ENCODE measurements around the gene SPIRE1. TPM values are rescaled to one million over a fixed set of nuclear protein-coding genes. Genes with fewer than 3 reads are reported as not detected.

The SPIRE1 gene
- total RNA-seq, 4 donors from 2014 or later: 55.5 to 72.5 (median 60.4) TPM

DNA sequence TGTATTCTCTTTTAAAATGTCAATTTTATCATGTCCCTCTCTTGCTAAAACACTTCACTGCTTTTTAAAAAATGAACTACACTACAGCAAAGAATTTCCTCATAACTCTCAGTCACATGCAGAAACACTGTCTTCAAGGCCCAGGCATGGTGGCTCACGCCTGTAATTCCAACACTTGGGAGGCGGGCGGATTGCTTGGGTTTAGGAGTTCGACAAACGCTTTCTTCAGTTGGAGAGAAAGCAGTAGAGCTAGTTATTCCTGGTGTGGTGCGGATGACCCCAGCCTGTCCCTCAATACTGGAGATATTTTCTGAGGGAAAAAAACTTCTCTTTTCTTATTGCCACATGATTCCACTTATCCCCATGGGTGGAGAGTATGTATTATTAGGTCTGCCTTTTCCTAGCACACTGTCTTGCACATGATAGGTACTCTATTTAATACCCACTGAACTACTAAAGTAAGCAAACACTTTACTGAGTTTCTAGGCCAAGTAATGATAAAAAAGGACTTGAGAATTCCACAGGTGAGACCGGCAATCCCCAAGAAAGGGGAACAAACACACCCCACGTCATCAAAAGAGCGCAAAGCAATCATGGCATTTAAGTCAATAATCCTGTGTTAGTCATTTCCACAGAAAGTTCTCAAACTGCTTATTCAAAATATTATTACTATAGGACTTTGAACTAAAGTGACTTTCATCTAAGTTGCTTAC is 77.1 kb downstream of the SPIRE1 start:
- Histone ChIP-seq H3K4me3 (no peak overlapping the region), H3K4me1 (no peaks in the 10 kb centered on the region), H3K9me3 (peaks cover 0 to 7% (median 0%) of the 10 kb centered on the region in 4 donors), H3K27ac (no peak overlapping the region), H3K36me3 (no peaks in the 10 kb centered on the region), H3K27me3 (no peaks in the 10 kb centered on the region)
- no peak for TF ChIP-seq POLR2A (IDR thresholded peaks at IDR 0.05)
- TF ChIP-seq EP300 (IDR thresholded peaks at IDR 0.05): no peak
- TF ChIP-seq, protein P1, sequence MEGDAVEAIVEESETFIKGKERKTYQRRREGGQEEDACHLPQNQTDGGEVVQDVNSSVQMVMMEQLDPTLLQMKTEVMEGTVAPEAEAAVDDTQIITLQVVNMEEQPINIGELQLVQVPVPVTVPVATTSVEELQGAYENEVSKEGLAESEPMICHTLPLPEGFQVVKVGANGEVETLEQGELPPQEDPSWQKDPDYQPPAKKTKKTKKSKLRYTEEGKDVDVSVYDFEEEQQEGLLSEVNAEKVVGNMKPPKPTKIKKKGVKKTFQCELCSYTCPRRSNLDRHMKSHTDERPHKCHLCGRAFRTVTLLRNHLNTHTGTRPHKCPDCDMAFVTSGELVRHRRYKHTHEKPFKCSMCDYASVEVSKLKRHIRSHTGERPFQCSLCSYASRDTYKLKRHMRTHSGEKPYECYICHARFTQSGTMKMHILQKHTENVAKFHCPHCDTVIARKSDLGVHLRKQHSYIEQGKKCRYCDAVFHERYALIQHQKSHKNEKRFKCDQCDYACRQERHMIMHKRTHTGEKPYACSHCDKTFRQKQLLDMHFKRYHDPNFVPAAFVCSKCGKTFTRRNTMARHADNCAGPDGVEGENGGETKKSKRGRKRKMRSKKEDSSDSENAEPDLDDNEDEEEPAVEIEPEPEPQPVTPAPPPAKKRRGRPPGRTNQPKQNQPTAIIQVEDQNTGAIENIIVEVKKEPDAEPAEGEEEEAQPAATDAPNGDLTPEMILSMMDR (IDR thresholded peaks at IDR 0.05): no peak
- DNase-seq (ENCODE audit: low spot score in 2 of 2): no peak
- 89 to 96% methylated on average over 9 of the region's 9 CpGs for WGBS, 2 donors

DNA sequence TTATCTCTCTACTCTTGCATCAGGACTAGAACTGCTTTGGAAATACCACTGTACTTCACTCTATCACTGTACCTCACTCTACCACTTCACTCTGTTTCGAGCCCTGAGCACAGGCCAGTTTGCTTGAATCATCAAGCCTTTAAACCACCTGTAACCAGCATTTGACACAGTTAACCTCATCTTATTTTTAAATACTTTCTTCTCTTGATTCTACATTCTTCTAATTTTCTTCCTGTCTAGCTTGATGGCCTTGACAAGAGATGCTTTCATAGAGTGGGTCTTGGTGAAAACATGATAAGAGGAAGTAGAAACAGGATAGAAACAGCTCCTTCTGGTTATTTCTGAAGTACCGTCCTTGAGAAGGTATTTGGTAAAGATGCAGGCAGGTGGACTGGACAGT is 78.1 kb downstream of the SPIRE1 start:
- no peaks in the 10 kb centered on the region for H3K27me3 ChIP-seq
- 43 to 86% methylated on average over 2 of the region's 2 CpGs for WGBS, 2 donors
- peaks cover 0 to 4% (median 0%) of the 10 kb centered on the region in 4 donors for H3K4me1 ChIP-seq
- H3K27ac ChIP-seq: no peak overlapping the region
- H3K4me3 ChIP-seq: no peak overlapping the region
- no peak for DNase-seq (ENCODE audit: low spot score in 2 of 2)
- TF ChIP-seq, protein P1 (IDR thresholded peaks at IDR 0.05): no peak
- TF ChIP-seq POLR2A (IDR thresholded peaks at IDR 0.05): no peak
- TF ChIP-seq EP300 (IDR thresholded peaks at IDR 0.05): no peak
- H3K36me3 ChIP-seq: no peaks in the 10 kb centered on the region
- H3K9me3 ChIP-seq: peaks cover 0 to 7% (median 0%) of the 10 kb centered on the region in 4 donors

DNA sequence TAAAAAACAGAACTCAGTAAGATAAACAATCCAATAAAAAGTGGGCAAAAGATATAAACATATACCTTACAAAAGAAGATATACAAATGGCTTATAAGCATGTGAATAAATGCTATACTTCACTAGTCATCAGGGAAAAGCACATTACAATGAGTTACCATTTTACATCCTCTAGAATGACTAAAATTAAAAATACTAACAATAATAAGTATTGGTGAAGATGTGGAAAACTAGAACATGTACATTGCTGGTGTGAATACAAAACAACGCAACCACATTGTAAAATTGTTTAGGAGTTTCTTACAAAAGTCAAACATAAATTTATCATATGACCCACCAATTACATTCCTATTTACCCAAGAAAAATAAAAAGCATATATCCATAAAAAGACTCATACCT is 80.1 kb downstream of the SPIRE1 start:
- TF ChIP-seq POLR2A (IDR thresholded peaks at IDR 0.05): no peak
- TF ChIP-seq, protein P1 (IDR thresholded peaks at IDR 0.05): no peak
- no peak for TF ChIP-seq EP300 (IDR thresholded peaks at IDR 0.05)
- no peak overlapping the region for H3K27ac ChIP-seq
- 98 to 100% methylated on average over 1 of the region's 1 CpG for WGBS, 2 donors
- no peaks in the 10 kb centered on the region for H3K36me3 ChIP-seq
- peaks cover 0 to 7% (median 0%) of the 10 kb centered on the region in 4 donors for H3K9me3 ChIP-seq
- DNase-seq (ENCODE audit: low spot score in 2 of 2): no peak
- no peaks in the 10 kb centered on the region for H3K27me3 ChIP-seq
- no peak overlapping the region for H3K4me3 ChIP-seq
- peaks cover 0 to 4% (median 0%) of the 10 kb centered on the region in 4 donors for H3K4me1 ChIP-seq

DNA sequence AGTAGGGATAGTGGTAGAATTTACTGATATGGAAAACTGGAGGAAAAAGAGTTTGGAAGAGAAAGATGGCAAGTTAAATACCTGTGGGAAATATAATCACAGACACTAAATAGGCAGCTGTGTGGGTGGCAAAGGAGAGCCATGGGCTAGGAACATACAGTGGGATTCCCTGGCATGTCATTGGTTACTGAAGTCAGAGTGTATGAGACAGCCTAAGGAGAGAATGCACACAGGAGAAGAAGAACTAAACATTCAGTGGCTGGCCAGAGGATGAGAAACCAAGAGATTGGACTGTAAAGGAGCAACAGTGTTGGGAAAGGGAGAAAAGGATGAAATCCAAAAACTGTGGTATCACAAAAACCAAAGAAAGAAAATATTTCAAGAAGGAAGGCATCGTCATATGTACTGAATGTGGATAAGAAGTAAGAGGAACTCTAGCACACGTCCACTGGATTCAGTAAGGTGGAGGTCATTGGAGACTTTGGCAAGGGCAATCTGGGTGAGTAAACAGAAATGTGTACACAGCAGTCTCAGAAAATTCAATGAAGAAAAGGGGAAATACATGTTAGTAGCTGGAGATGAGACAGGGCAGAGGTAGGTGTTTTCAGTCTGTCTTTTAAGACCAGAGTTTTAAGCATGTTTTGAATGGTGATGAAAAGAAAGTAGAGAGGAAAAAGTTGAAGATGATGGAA is 83.3 kb downstream of the SPIRE1 start:
- Histone ChIP-seq H3K36me3 (no peaks in the 10 kb centered on the region), H3K4me3 (no peak overlapping the region), H3K9me3 (peaks cover 0 to 7% (median 0%) of the 10 kb centered on the region in 4 donors), H3K4me1 (peaks cover 0 to 9% (median 0%) of the 10 kb centered on the region in 4 donors), H3K27ac (no peak overlapping the region), H3K27me3 (no peaks in the 10 kb centered on the region)
- DNase-seq (ENCODE audit: low spot score in 2 of 2): no peak
- 57 to 76% methylated on average over 2 of the region's 2 CpGs for WGBS, 2 donors
- TF ChIP-seq POLR2A (IDR thresholded peaks at IDR 0.05) (no peak), EP300 (IDR thresholded peaks at IDR 0.05) (no peak)
- TF ChIP-seq, protein P1 (IDR thresholded peaks at IDR 0.05): no peak

- H3K27me3 ChIP-seq: no peaks in the 10 kb centered on the region
- H3K27ac ChIP-seq: no peak overlapping the region
- H3K9me3 ChIP-seq: no peaks in the 10 kb centered on the region
- TF ChIP-seq, protein P1 (IDR thresholded peaks at IDR 0.05): no peak
- TF ChIP-seq EP300 (IDR thresholded peaks at IDR 0.05) (no peak), POLR2A (IDR thresholded peaks at IDR 0.05) (no peak)
- 86 to 88% methylated on average over 2 of the region's 2 CpGs for WGBS, 2 donors
- H3K4me3 ChIP-seq: no peak overlapping the region
- H3K4me1 ChIP-seq: peaks cover 0 to 9% (median 0%) of the 10 kb centered on the region in 4 donors
- DNase-seq (ENCODE audit: low spot score in 2 of 2): no peak
- H3K36me3 ChIP-seq: no peaks in the 10 kb centered on the region
Observed at GRCh38 chr18:12571630-12572029, 86.3 kb downstream of the SPIRE1 start.

All from tibial nerve (tissue), 4 donors.